ENCODE results near the gene TPSD1. TPM values are rescaled to one million over a fixed set of nuclear protein-coding genes. Genes with fewer than 3 reads are reported as not detected.
A peak's percentile ranks its signal among the peaks of the same experiment; 100 is the strongest.
"Not testable (repeated sequence)": the region's sequence is repeated elsewhere in the genome, so short reads cannot be mapped to it uniquely, and the experiment has no call there.

The TPSD1 gene
- polyA plus RNA-seq, 1 donor (not counting 4 experiments of a cell fraction or from before 2014, with no cell fraction given) = not detected

DNA sequence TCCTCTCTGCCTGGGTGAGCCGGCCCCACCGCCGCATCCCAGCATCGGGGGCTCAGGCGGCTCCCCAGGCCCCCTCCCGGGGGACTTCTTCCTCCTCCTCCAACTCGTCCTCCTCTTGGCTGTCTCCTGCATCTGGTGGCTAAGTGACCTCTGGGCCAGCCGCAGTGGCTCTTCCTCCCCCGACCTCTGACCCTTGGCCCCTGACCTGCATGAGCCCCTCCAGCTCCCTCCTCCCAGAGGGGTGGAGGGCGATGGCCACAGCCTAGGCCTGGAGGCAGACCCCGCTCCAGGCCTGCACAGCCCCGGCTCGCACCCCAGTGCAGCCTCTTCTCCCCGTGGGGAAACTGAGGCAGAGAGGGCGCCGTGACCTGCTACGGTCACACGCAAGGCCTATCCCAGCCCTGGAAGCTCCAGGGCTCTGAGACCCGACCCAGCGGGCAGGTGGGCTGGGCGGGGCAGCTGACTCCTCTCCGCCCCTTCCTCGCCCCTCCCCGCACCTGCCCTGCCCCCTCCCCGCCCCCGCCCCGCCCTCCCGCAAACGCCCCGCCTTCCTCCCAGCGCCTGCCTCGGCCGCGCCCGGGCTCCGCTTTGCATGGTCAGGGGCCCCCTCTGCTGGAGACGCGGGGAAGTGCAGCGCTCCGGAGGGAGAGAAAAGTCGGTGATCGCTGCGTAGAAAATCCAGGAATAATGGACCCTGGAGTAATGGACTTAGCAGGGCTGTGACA, 6.7 kb upstream of the TPSD1 start:
- peaks cover 11% of the 10 kb centered on the region for H3K27me3 ChIP-seq (ENCODE audit: control insufficient read depth, extremely low read depth, insufficient read depth, low read length)
- H4K20me1 ChIP-seq (ENCODE audit: control insufficient read depth, extremely low read depth, insufficient read depth, low read length); H3K9me3 ChIP-seq (ENCODE audit: control insufficient read depth, low read depth, low read length); H3K4me1 ChIP-seq (ENCODE audit: control insufficient read depth, extremely low read depth, insufficient read depth, low read length); H3K27ac ChIP-seq (ENCODE audit: control insufficient read depth, insufficient read depth, low read length); H3K36me3 ChIP-seq (ENCODE audit: control insufficient read depth in 2 of 2, extremely low read depth in 1 of 2, insufficient read depth in 2 of 2, low read length in 2 of 2); H3K4me2 ChIP-seq (ENCODE audit: control insufficient read depth, extremely low read depth, insufficient read depth, low read depth, low read length); DNase-seq (ENCODE audit: low read depth, low spot score); H2AFZ ChIP-seq (ENCODE audit: control insufficient read depth, low read length); H3K4me3 ChIP-seq (ENCODE audit: control insufficient read depth in 2 of 3, extremely low read depth in 1 of 3, insufficient read depth in 2 of 3, low read depth in 1 of 3, low read length in 3 of 3); H3K9me1 ChIP-seq (ENCODE audit: control insufficient read depth, extremely low read depth, insufficient read depth, low read length); dilution Hi-C loops (cut with MboI; ENCODE audit: extremely low pct_ligation_motif_present, low sequenced_read_pairs); H3K79me2 ChIP-seq (ENCODE audit: control insufficient read depth, insufficient read depth, low read length); H3K9ac ChIP-seq (ENCODE audit: control insufficient read depth, extremely low read depth, insufficient read depth, low read length): not testable (repeated sequence)
- peak; percentile 36 for FAIRE-seq

GRCh38 chr16:1253701-1254364, 2.0 kb upstream of the TPSD1 start:
- DNase-seq (ENCODE audit: low read depth, low spot score); H3K4me3 ChIP-seq (ENCODE audit: control insufficient read depth in 2 of 3, extremely low read depth in 1 of 3, insufficient read depth in 2 of 3, low read depth in 1 of 3, low read length in 3 of 3); dilution Hi-C loops (cut with MboI; ENCODE audit: extremely low pct_ligation_motif_present, low sequenced_read_pairs); H3K9ac ChIP-seq (ENCODE audit: control insufficient read depth, extremely low read depth, insufficient read depth, low read length); H3K4me2 ChIP-seq (ENCODE audit: control insufficient read depth, extremely low read depth, insufficient read depth, low read depth, low read length); FAIRE-seq; H3K27ac ChIP-seq (ENCODE audit: control insufficient read depth, insufficient read depth, low read length); H3K36me3 ChIP-seq (ENCODE audit: control insufficient read depth in 2 of 2, extremely low read depth in 1 of 2, insufficient read depth in 2 of 2, low read length in 2 of 2); H3K9me3 ChIP-seq (ENCODE audit: control insufficient read depth, low read depth, low read length); H4K20me1 ChIP-seq (ENCODE audit: control insufficient read depth, extremely low read depth, insufficient read depth, low read length); H3K79me2 ChIP-seq (ENCODE audit: control insufficient read depth, insufficient read depth, low read length); H2AFZ ChIP-seq (ENCODE audit: control insufficient read depth, low read length); H3K9me1 ChIP-seq (ENCODE audit: control insufficient read depth, extremely low read depth, insufficient read depth, low read length); H3K4me1 ChIP-seq (ENCODE audit: control insufficient read depth, extremely low read depth, insufficient read depth, low read length); H3K27me3 ChIP-seq (ENCODE audit: control insufficient read depth, extremely low read depth, insufficient read depth, low read length): not testable (repeated sequence)

- H2AFZ ChIP-seq (ENCODE audit: control insufficient read depth, low read length); DNase-seq (ENCODE audit: low read depth, low spot score); H3K9ac ChIP-seq (ENCODE audit: control insufficient read depth, extremely low read depth, insufficient read depth, low read length); H3K4me1 ChIP-seq (ENCODE audit: control insufficient read depth, extremely low read depth, insufficient read depth, low read length); H3K4me3 ChIP-seq (ENCODE audit: control insufficient read depth in 2 of 3, extremely low read depth in 1 of 3, insufficient read depth in 2 of 3, low read depth in 1 of 3, low read length in 3 of 3); H3K79me2 ChIP-seq (ENCODE audit: control insufficient read depth, insufficient read depth, low read length); dilution Hi-C loops (cut with MboI; ENCODE audit: extremely low pct_ligation_motif_present, low sequenced_read_pairs); H3K9me1 ChIP-seq (ENCODE audit: control insufficient read depth, extremely low read depth, insufficient read depth, low read length); H3K4me2 ChIP-seq (ENCODE audit: control insufficient read depth, extremely low read depth, insufficient read depth, low read depth, low read length); FAIRE-seq; H3K27ac ChIP-seq (ENCODE audit: control insufficient read depth, insufficient read depth, low read length); H3K9me3 ChIP-seq (ENCODE audit: control insufficient read depth, low read depth, low read length); H3K36me3 ChIP-seq (ENCODE audit: control insufficient read depth in 2 of 2, extremely low read depth in 1 of 2, insufficient read depth in 2 of 2, low read length in 2 of 2); H4K20me1 ChIP-seq (ENCODE audit: control insufficient read depth, extremely low read depth, insufficient read depth, low read length): not testable (repeated sequence)
- peaks cover 11% of the 10 kb centered on the region for H3K27me3 ChIP-seq (ENCODE audit: control insufficient read depth, extremely low read depth, insufficient read depth, low read length)
These were observed 1.0 kb upstream of the TPSD1 start for GRCh38 chr16:1254821-1255220.

DNA sequence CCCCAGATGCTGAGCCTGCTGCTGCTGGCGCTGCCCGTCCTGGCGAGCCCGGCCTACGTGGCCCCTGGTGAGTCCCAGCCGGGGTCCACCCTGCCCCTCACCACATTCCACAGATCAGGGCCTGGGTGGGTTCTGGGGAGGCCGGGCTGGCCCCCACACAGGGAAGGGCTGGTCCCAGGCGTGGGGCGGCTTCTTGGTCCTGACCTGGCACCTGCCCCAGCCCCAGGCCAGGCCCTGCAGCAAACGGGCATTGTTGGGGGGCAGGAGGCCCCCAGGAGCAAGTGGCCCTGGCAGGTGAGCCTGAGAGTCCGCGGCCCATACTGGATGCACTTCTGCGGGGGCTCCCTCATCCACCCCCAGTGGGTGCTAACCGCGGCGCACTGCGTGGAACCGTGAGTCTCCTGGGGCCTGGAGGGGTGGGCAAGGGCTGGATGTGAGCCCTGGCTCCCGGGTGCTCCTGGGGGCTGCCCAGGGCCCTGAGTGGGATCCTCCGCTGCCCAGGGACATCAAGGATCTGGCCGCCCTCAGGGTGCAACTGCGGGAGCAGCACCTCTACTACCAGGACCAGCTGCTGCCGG, 516 bp downstream of the TPSD1 start:
- H3K4me3 ChIP-seq (ENCODE audit: control insufficient read depth in 2 of 3, extremely low read depth in 1 of 3, insufficient read depth in 2 of 3, low read depth in 1 of 3, low read length in 3 of 3); DNase-seq (ENCODE audit: low read depth, low spot score); H3K4me2 ChIP-seq (ENCODE audit: control insufficient read depth, extremely low read depth, insufficient read depth, low read depth, low read length); H3K9ac ChIP-seq (ENCODE audit: control insufficient read depth, extremely low read depth, insufficient read depth, low read length); H3K9me3 ChIP-seq (ENCODE audit: control insufficient read depth, low read depth, low read length); H2AFZ ChIP-seq (ENCODE audit: control insufficient read depth, low read length); H3K4me1 ChIP-seq (ENCODE audit: control insufficient read depth, extremely low read depth, insufficient read depth, low read length); dilution Hi-C loops (cut with MboI; ENCODE audit: extremely low pct_ligation_motif_present, low sequenced_read_pairs); H4K20me1 ChIP-seq (ENCODE audit: control insufficient read depth, extremely low read depth, insufficient read depth, low read length); H3K36me3 ChIP-seq (ENCODE audit: control insufficient read depth in 2 of 2, extremely low read depth in 1 of 2, insufficient read depth in 2 of 2, low read length in 2 of 2); H3K79me2 ChIP-seq (ENCODE audit: control insufficient read depth, insufficient read depth, low read length); H3K9me1 ChIP-seq (ENCODE audit: control insufficient read depth, extremely low read depth, insufficient read depth, low read length); FAIRE-seq; H3K27ac ChIP-seq (ENCODE audit: control insufficient read depth, insufficient read depth, low read length): not testable (repeated sequence)
- peaks cover 26% of the 10 kb centered on the region for H3K27me3 ChIP-seq (ENCODE audit: control insufficient read depth, extremely low read depth, insufficient read depth, low read length)
